ENCODE data around the gene GALNT15.

Gene GALNT15

GRCh38 chr3:16249886-16250285, 75.4 kb downstream of the GALNT15 start:
- H3K36me3 Mint-ChIP-seq (ENCODE audit: low read depth), result no peaks in the 10 kb centered on the region
- H3K4me1 Mint-ChIP-seq, result peaks cover 20% of the 10 kb centered on the region
- no peak overlapping the region for H3K27ac Mint-ChIP-seq
- DNase-seq, result no peak
- no peak overlapping the region for H3K4me3 Mint-ChIP-seq
- peaks cover 7% of the 10 kb centered on the region for H3K27me3 Mint-ChIP-seq (ENCODE audit: low read depth, poor library complexity)
- H3K9me3 Mint-ChIP-seq, result no peaks in the 10 kb centered on the region
- no peak for TF ChIP-seq CTCF (IDR thresholded peaks at IDR 0.05)

GRCh38 chr3:16251316-16252085, 77.0 kb downstream of the GALNT15 start:
- no peak overlapping the region for H3K27ac Mint-ChIP-seq
- H3K27me3 Mint-ChIP-seq (ENCODE audit: low read depth, poor library complexity), result peaks cover 7% of the 10 kb centered on the region
- H3K4me3 Mint-ChIP-seq, result no peak overlapping the region
- no peaks in the 10 kb centered on the region for H3K9me3 Mint-ChIP-seq
- DNase-seq, result no peak
- no peaks in the 10 kb centered on the region for H3K36me3 Mint-ChIP-seq (ENCODE audit: low read depth)
- TF ChIP-seq CTCF (IDR thresholded peaks at IDR 0.05), result no peak
- peaks cover 15% of the 10 kb centered on the region for H3K4me1 Mint-ChIP-seq

- Mint-ChIP-seq H3K9me3 (no peaks in the 10 kb centered on the region), H3K27ac (no peak overlapping the region), H3K27me3 (ENCODE audit: low read depth, poor library complexity) (peaks cover 7% of the 10 kb centered on the region), H3K4me1 (peaks cover 10% of the 10 kb centered on the region), H3K4me3 (no peak overlapping the region), H3K36me3 (ENCODE audit: low read depth) (no peaks in the 10 kb centered on the region)
- no peak for TF ChIP-seq CTCF (IDR thresholded peaks at IDR 0.05)
- no peak for DNase-seq
Measured at GRCh38 chr3:16252243-16252978, 77.9 kb downstream of the GALNT15 start.

GRCh38 chr3:16252988-16253387, 78.5 kb downstream of the GALNT15 start:
- Mint-ChIP-seq H3K9me3 (no peaks in the 10 kb centered on the region), H3K4me3 (no peak overlapping the region), H3K27ac (no peak overlapping the region), H3K4me1 (peaks cover 4% of the 10 kb centered on the region), H3K27me3 (ENCODE audit: low read depth, poor library complexity) (peaks cover 7% of the 10 kb centered on the region), H3K36me3 (ENCODE audit: low read depth) (no peaks in the 10 kb centered on the region)
- TF ChIP-seq CTCF (IDR thresholded peaks at IDR 0.05), result no peak
- no peak for DNase-seq

- H3K27me3 Mint-ChIP-seq (ENCODE audit: low read depth, poor library complexity), result peaks cover 7% of the 10 kb centered on the region
Measured at GRCh38 chr3:16253601-16254000, 79.1 kb downstream of the GALNT15 start.

More at GRCh38 chr3:16253601-16254000, 79.1 kb downstream of the GALNT15 start:
- Mint-ChIP-seq H3K4me1 (no peaks in the 10 kb centered on the region), H3K9me3 (no peaks in the 10 kb centered on the region), H3K36me3 (ENCODE audit: low read depth) (no peaks in the 10 kb centered on the region), H3K27ac (no peak overlapping the region), H3K4me3 (no peak overlapping the region)
- DNase-seq, result no peak
- TF ChIP-seq CTCF (IDR thresholded peaks at IDR 0.05), result no peak
